SK-N-SH treated with all-trans-retinoic acid at 6 μM for 48 hours (cell line): ENCODE data around the gene PDE4B.

Experiments
- ATAC-seq: fragments of 200-7000 bp; cut with Tn5 transposase; 3 replicates; pipeline ENCODE4 v1.9.1; 2020; ENCODE audit warnings: mild to moderate bottlenecking, moderate library complexity
- ARNTL ChIP-seq: fragments of 450-650 bp; formaldehyde crosslinking; IDR thresholded peaks from 2 replicates; pipeline ENCODE4 v1.5.0; 2020; ENCODE audit warnings: low read depth, mild to moderate bottlenecking, moderate library complexity, borderline replicate concordance
- BACH2 ChIP-seq: fragments of 250-450 bp; sonication (Bioruptor Pico); IDR thresholded peaks from 2 replicates; pipeline ENCODE4 v1.9.0; 2021; ENCODE audit warnings: mild to moderate bottlenecking, borderline replicate concordance
- CSDC2 ChIP-seq: fragments of 250-450 bp; sonication (Bioruptor Pico); IDR thresholded peaks from 2 replicates; pipeline ENCODE4 v1.5.0; 2020; ENCODE audit warnings: mild to moderate bottlenecking, moderate library complexity
- ESRRG ChIP-seq: fragments of 250-450 bp; sonication (Bioruptor Pico); IDR thresholded peaks from 2 replicates; pipeline ENCODE4 v1.6.1; 2021; ENCODE audit warnings: mild to moderate bottlenecking
- GLIS3 ChIP-seq: fragments of 250-450 bp; sonication (Bioruptor Pico); IDR thresholded peaks from 2 replicates; pipeline ENCODE4 v1.5.0; 2020; ENCODE audit warnings: mild to moderate bottlenecking, moderate library complexity
- ISL1 ChIP-seq: fragments of 250-450 bp; sonication (Bioruptor Pico); IDR thresholded peaks from 2 replicates; pipeline ENCODE4 v2.1.2; 2022; ENCODE audit warnings: mild to moderate bottlenecking, moderate library complexity
- OSR1 ChIP-seq: fragments of 250-450 bp; sonication (Bioruptor Pico); IDR thresholded peaks from 2 replicates; pipeline ENCODE4 v1.8.0; 2022; ENCODE audit warnings: moderate library complexity, mild to moderate bottlenecking, inconsistent platforms
- PPARA ChIP-seq: fragments of 250-450 bp; sonication (Bioruptor Pico); IDR thresholded peaks from 2 replicates; pipeline ENCODE4 v1.5.0; 2020; ENCODE audit warnings: mild to moderate bottlenecking, borderline replicate concordance
- RARB ChIP-seq: fragments of 250-450 bp; sonication (Bioruptor Pico); IDR thresholded peaks from 2 replicates; pipeline ENCODE4 v1.8.0; 2021; ENCODE audit warnings: mild to moderate bottlenecking, moderate library complexity
- SNAI2 ChIP-seq: fragments of 250-450 bp; sonication (Bioruptor Pico); IDR thresholded peaks from 2 replicates; pipeline ENCODE4 v1.5.0; 2020; ENCODE audit warnings: mild to moderate bottlenecking, moderate library complexity
- TCF4 ChIP-seq: fragments of 250-450 bp; sonication (Bioruptor Pico); IDR thresholded peaks from 2 replicates; pipeline ENCODE4 v1.8.0; 2021; ENCODE audit warnings: mild to moderate bottlenecking, moderate library complexity, borderline replicate concordance
- TOX ChIP-seq: fragments of 250-450 bp; sonication (Bioruptor Pico); IDR thresholded peaks from 2 replicates; pipeline ENCODE4 v1.8.0; 2021; ENCODE audit warnings: mild to moderate bottlenecking, moderate library complexity, borderline replicate concordance
- ZC3H10 ChIP-seq: fragments of 250-450 bp; sonication (Bioruptor Pico); IDR thresholded peaks from 2 replicates; pipeline ENCODE4 v1.5.1; 2021; ENCODE audit warnings: mild to moderate bottlenecking, moderate library complexity
- ZFP3 ChIP-seq: fragments of 250-450 bp; sonication (Bioruptor Pico); IDR thresholded peaks from 2 replicates; pipeline ENCODE4 v1.5.0; 2020; ENCODE audit warnings: mild to moderate bottlenecking, moderate library complexity
- ZFP30 ChIP-seq: fragments of 450-650 bp; formaldehyde crosslinking; IDR thresholded peaks from 2 replicates; pipeline ENCODE4 v1.5.0; 2022; ENCODE audit warnings: mild to moderate bottlenecking, moderate library complexity
- ZNF565 ChIP-seq: fragments of 450-650 bp; formaldehyde crosslinking; conservative IDR thresholded peaks from 2 replicates; pipeline ENCODE4 v1.5.0; 2020; ENCODE audit warnings: low read depth, mild to moderate bottlenecking, moderate library complexity
- ZNF70 ChIP-seq: fragments of 450-650 bp; formaldehyde crosslinking; IDR thresholded peaks from 2 replicates; pipeline ENCODE4 v1.5.0; 2020; ENCODE audit warnings: mild to moderate bottlenecking, moderate library complexity
- ZNF8 ChIP-seq: fragments of 450-650 bp; formaldehyde crosslinking; IDR thresholded peaks from 2 replicates; pipeline ENCODE4 v1.5.0; 2020; ENCODE audit warnings: mild to moderate bottlenecking, moderate library complexity
- TF ChIP-seq, protein P1 (sequence below): fragments of 250-450 bp; sonication (Bioruptor Pico); IDR thresholded peaks from 2 replicates; pipeline ENCODE4 v1.5.1; 2020; ENCODE audit warnings: low read depth, mild to moderate bottlenecking, moderate library complexity
- TF ChIP-seq, protein P2 (sequence below): fragments of 250-450 bp; sonication (Bioruptor Pico); IDR thresholded peaks from 2 replicates; pipeline ENCODE4 v1.5.0; 2020; ENCODE audit warnings: mild to moderate bottlenecking, moderate library complexity
- TF ChIP-seq, protein P3 (sequence below): fragments of 250-450 bp; sonication (Bioruptor Pico); IDR thresholded peaks from 2 replicates; pipeline ENCODE4 v1.5.1; 2021; ENCODE audit warnings: mild to moderate bottlenecking, moderate library complexity
- TF ChIP-seq, protein P4 (sequence below): fragments of 250-450 bp; sonication (Bioruptor Pico); IDR thresholded peaks from 2 replicates; pipeline ENCODE4 v1.8.0; 2020; ENCODE audit warnings: mild to moderate bottlenecking, moderate library complexity, borderline replicate concordance
- TF ChIP-seq, protein P5 (sequence below): fragments of 250-450 bp; sonication (Bioruptor Pico); IDR thresholded peaks from 2 replicates; pipeline ENCODE4 v1.8.0; 2021; ENCODE audit warnings: low read depth, mild to moderate bottlenecking, moderate library complexity, borderline replicate concordance

The PDE4B gene

DNA sequence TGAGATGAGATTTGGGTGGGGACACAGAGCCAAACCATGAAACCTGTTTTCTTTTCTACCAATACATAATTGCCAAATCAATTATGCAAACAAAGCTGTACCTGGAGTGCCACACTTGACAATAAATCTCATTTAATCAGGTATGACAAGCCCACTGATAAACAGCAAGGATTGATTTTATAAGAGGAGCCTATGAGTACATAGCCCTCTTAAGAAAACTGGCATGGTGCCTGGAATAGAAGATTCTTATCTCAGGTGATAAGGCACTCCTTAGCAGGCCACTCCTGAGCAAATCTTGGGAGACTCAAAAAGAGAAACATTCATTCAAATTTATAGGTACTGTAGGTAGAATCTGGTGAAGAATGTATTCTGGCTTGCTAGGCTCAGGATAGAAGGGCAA, 28.6 kb upstream of the PDE4B start:
- no peak for ATAC-seq
- TF ChIP-seq PPARA (CRISPR knock-in tag) (no peak), ZC3H10 (no peak), ISL1 (CRISPR knock-in tag) (no peak), TCF4 (no peak), OSR1 (CRISPR knock-in tag) (no peak), ZFP3 (CRISPR knock-in tag) (no peak), CSDC2 (CRISPR knock-in tag) (no peak), ESRRG (no peak), ZFP30 (no peak), ZNF565 (CRISPR knock-in tag) (no peak), RARB (CRISPR knock-in tag) (no peak), ARNTL (CRISPR knock-in tag) (no peak), ZNF70 (no peak), ZNF8 (CRISPR knock-in tag) (no peak), TOX (CRISPR knock-in tag) (no peak), BACH2 (no peak)
- TF ChIP-seq, protein P1, sequence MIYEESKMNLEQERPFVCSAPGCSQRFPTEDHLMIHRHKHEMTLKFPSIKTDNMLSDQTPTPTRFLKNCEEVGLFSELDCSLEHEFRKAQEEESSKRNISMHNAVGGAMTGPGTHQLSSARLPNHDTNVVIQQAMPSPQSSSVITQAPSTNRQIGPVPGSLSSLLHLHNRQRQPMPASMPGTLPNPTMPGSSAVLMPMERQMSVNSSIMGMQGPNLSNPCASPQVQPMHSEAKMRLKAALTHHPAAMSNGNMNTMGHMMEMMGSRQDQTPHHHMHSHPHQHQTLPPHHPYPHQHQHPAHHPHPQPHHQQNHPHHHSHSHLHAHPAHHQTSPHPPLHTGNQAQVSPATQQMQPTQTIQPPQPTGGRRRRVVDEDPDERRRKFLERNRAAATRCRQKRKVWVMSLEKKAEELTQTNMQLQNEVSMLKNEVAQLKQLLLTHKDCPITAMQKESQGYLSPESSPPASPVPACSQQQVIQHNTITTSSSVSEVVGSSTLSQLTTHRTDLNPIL (CRISPR knock-in tag): no peak
- TF ChIP-seq, protein P2, sequence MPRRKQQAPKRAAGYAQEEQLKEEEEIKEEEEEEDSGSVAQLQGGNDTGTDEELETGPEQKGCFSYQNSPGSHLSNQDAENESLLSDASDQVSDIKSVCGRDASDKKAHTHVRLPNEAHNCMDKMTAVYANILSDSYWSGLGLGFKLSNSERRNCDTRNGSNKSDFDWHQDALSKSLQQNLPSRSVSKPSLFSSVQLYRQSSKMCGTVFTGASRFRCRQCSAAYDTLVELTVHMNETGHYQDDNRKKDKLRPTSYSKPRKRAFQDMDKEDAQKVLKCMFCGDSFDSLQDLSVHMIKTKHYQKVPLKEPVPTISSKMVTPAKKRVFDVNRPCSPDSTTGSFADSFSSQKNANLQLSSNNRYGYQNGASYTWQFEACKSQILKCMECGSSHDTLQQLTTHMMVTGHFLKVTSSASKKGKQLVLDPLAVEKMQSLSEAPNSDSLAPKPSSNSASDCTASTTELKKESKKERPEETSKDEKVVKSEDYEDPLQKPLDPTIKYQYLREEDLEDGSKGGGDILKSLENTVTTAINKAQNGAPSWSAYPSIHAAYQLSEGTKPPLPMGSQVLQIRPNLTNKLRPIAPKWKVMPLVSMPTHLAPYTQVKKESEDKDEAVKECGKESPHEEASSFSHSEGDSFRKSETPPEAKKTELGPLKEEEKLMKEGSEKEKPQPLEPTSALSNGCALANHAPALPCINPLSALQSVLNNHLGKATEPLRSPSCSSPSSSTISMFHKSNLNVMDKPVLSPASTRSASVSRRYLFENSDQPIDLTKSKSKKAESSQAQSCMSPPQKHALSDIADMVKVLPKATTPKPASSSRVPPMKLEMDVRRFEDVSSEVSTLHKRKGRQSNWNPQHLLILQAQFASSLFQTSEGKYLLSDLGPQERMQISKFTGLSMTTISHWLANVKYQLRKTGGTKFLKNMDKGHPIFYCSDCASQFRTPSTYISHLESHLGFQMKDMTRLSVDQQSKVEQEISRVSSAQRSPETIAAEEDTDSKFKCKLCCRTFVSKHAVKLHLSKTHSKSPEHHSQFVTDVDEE: no peak
- TF ChIP-seq, protein P3, sequence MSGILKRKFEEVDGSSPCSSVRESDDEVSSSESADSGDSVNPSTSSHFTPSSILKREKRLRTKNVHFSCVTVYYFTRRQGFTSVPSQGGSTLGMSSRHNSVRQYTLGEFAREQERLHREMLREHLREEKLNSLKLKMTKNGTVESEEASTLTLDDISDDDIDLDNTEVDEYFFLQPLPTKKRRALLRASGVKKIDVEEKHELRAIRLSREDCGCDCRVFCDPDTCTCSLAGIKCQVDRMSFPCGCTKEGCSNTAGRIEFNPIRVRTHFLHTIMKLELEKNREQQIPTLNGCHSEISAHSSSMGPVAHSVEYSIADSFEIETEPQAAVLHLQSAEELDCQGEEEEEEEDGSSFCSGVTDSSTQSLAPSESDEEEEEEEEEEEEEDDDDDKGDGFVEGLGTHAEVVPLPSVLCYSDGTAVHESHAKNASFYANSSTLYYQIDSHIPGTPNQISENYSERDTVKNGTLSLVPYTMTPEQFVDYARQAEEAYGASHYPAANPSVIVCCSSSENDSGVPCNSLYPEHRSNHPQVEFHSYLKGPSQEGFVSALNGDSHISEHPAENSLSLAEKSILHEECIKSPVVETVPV (CRISPR knock-in tag): no peak
- TF ChIP-seq, all 23 proteins: peak for 0

DNA sequence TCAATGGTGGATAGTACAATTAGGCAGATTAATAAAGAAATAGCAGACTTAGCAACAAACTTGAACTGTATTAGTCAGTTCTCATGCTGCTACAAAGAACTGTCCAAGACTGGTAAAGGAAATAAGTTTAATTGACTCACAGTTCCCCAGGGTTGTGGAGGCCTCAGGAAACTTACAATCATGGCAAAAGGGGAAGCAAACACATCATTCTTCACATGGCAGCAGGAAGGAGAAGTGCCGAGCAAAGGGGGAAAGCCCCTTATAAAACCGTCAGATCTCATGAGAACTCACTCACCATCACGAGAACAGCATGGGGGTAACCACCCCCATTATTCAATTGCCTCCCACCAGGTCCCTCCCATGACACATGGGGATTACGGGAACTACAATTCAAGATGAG, 27.1 kb upstream of the PDE4B start:
- TF ChIP-seq, protein P4, sequence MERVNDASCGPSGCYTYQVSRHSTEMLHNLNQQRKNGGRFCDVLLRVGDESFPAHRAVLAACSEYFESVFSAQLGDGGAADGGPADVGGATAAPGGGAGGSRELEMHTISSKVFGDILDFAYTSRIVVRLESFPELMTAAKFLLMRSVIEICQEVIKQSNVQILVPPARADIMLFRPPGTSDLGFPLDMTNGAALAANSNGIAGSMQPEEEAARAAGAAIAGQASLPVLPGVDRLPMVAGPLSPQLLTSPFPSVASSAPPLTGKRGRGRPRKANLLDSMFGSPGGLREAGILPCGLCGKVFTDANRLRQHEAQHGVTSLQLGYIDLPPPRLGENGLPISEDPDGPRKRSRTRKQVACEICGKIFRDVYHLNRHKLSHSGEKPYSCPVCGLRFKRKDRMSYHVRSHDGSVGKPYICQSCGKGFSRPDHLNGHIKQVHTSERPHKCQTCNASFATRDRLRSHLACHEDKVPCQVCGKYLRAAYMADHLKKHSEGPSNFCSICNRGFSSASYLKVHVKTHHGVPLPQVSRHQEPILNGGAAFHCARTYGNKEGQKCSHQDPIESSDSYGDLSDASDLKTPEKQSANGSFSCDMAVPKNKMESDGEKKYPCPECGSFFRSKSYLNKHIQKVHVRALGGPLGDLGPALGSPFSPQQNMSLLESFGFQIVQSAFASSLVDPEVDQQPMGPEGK (CRISPR knock-in tag): no peak
- TF ChIP-seq RARB (CRISPR knock-in tag) (no peak), BACH2 (no peak), SNAI2 (no peak), ARNTL (CRISPR knock-in tag) (no peak), ZNF8 (CRISPR knock-in tag) (no peak), ZNF70 (no peak), ISL1 (CRISPR knock-in tag) (no peak), GLIS3 (CRISPR knock-in tag) (no peak), TCF4 (no peak), ESRRG (no peak), ZFP30 (no peak), CSDC2 (CRISPR knock-in tag) (no peak)
- TF ChIP-seq, protein P3 (CRISPR knock-in tag): no peak
- TF ChIP-seq, protein P5, sequence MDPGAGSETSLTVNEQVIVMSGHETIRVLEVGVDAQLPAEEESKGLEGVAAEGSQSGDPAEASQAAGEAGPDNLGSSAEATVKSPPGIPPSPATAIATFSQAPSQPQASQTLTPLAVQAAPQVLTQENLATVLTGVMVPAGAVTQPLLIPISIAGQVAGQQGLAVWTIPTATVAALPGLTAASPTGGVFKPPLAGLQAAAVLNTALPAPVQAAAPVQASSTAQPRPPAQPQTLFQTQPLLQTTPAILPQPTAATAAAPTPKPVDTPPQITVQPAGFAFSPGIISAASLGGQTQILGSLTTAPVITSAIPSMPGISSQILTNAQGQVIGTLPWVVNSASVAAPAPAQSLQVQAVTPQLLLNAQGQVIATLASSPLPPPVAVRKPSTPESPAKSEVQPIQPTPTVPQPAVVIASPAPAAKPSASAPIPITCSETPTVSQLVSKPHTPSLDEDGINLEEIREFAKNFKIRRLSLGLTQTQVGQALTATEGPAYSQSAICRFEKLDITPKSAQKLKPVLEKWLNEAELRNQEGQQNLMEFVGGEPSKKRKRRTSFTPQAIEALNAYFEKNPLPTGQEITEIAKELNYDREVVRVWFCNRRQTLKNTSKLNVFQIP (CRISPR knock-in tag): no peak
- TF ChIP-seq, protein P2: no peak
- ATAC-seq: no peak
